HuH-7.5 (cell line): ENCODE data around the gene DLGAP1.

Experiments
- DNase-seq: peaks from one replicate; pipeline ENCODE4 v3.0.0; 2011; ENCODE audit warnings: low spot score

Gene DLGAP1

DNA sequence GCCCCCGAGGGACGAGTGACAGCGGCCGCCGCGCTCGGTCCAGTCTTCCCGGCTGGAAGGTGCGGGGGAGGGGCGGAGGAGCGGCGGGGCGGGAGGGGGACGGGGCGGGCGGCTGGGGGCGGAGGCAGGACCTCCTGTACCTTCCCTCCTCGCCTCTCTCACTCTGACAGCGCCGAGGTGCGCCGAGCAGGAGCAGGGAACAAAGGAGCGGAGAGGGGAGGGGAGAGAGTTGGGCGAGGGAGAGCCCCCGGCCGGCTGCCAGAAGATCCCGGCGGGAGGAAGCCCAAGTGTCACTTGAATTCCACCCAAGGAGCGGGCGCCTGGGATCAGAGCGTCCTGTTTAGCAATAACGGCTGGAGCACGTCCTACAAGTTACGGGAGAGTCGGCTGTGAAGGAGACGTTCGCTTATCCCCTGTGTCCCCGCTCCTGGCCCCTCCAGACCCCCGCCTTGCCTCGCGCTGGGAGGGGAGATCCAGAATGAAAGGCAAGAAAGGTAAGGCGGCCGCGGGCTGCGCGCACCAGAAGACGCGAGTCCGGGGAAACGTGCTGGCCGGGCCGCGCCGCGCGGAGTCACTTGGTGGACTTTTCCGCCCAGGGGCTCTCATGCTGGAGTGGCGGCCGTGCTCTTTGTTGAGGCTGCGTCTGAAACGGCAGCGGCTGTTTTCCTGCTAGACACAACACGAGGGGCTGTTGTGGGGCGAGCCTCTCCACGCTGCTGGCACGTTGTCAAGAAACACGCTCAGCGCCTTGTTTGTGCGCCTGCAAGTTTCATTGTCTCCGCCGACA lies 1004.9 kb downstream of the DLGAP1 start, which contains the start of gene TGIF1:
Gene TGIF1, plus strand, starts transcription at position 161 of the 787 bp plus-strand sequence. Its CDS starts 318 bp downstream, at position 479.
- peak; percentile 64 for DNase-seq

DNA sequence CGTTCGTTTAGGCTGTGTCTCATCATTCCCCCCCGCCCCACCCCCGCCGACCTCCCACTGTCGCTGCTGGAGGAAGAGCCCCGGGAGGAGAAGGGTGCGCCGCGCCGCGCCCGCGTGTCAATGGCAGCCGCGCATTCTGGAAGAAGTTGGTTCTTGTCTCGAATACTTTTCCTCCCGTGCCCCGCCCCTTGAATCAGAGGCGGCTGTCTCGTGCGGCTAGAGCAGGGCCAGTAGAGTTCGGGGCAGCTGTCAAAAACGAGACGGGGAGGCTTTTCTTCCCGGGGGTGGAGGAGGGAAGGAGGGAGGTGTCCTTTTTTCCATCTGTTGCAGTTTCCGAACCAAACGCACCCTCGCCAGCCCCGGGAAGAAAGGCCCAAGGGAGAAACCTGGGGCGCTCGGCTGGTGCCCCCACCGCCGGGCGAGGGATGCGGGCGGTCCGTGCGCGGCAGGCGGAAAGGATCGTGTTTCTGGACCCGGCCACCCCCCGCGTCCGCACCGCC lies 1005.5 kb downstream of the DLGAP1 start:
- DNase-seq, result no peak

DNA sequence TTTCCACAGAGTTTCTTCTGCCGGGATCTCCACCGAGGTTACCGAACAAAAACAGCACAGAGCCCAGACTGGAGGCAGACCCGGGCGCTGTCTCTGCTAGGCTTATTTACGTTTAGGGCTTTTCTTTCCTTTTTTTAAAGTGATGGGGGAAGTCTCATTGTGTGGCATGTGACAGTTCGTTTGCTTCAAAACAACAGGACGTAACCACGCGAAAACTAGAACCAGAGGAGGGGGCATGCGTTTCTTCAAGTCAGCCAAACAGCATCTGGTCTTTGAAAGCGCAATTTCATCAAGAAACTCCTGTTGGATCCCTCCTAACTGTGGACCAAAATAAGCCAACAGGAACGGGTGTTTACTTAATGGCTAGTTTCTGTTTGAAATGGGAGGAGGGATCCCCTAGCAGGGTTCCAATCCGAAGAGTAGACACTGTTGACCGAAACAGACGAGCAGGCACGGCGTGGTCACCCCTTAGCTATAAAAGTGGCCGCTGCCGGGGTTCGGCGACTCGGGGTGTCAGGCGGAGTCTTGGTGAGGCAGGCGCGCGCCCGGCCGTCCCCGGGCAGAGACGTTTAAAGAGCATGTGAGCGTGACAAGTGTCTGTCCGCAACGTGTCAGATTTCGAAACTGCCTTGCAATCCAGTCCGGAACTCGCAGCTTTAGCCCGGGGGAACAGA lies 1006.1 kb downstream of the DLGAP1 start:
- DNase-seq, result peak; percentile 62

DNA sequence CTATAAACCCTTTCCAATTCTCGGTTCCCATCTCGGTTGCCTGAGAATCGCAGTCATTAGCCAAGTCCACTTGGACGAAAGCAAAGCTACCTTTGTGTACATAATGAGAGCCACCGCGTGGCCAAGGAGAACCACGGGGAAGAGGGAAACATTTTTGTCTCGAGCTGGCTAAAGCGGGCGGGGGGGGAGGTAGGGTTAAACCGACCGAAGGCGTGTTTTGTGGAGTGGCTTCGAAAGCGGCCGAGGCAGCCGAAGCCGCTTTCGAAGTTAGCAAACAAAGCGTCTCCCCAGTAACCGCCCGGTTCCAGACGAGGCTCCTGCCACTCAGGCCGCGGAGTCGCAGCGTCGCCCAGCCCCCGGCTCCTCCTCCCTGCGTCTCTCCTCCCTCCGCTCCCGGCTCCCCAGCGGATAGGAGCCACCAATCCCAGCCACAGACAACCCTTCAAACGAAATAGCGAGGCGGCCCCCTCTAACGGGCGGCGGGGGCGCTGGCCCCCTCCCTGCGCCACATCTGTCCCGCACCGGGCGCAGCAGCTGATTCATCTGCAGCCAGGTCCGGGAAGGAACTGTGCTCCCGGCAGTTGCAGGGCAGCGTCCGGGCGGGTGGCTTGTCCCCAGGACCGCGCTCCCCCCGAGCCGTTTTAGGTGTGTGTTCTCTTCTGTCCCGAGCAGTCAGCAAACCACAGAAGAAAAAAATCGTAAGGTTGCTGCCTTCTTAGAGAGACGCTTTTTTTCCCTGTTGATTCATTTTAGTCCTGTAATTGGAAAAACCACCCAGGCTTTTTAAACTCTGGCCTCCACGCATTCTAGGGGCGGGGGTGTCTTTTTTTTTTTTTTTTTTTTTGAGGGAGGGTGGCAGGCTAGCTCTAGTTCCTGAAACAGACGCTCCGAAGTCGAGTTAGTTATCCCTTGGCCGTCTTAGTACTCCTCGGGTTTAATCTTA lies 1006.9 kb downstream of the DLGAP1 start:
- peak; percentile 88 for DNase-seq

DNA sequence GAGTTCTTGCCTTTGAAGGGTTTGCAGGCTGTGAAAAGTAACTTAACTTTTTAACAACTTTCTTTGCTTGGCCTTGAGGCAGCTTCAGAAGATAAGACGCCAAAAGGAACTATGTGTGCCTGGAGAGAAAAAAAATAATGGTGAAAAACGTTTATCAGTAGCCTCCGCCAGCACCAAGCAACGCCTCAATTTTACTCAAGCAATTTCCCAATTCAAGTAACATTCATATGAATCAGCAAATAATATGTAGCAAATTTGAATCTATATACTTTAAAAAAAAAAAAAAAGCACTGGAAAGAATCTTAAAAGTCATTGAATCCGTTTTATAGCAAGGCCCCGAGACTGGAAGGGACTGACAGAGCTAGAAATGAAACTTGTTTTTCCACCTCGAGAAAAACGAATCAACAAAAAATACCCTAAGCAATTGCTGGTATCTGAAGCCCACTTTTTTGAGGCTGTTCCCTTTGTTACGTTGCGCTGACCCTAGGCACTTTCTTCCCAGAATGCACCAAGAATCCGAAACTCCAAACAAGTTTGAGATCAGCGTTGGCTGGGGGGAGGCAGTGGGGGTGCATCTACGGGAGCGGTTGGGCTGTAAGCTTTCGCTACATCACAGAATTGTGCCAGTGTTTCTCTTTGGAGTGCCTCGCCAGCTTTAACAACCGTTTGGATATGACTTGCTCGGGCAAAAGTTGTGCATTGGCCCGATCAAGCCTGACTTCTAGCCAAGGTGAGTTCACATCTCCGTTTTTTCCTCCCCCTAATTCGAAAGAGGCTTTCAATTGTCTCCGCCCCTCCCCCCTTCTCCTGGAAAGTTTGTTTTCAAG lies 1007.8 kb downstream of the DLGAP1 start:
- DNase-seq, result no peak
